ENCODE data around the gene ACVR2A.

Gene ACVR2A

DNA sequence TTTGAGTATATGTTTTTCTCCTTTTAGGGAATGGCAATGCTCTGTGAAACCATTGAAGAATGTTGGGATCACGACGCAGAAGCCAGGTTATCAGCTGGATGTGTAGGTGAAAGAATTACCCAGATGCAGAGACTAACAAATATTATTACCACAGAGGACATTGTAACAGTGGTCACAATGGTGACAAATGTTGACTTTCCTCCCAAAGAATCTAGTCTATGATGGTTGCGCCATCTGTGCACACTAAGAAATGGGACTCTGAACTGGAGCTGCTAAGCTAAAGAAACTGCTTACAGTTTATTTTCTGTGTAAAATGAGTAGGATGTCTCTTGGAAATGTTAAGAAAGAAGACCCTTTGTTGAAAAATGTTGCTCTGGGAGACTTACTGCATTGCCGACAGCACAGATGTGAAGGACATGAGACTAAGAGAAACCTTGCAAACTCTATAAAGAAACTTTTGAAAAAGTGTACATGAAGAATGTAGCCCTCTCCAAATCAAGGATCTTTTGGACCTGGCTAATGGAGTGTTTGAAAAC, 82.3 kb downstream of the ACVR2A start:
- DNase-seq: no peak

DNA sequence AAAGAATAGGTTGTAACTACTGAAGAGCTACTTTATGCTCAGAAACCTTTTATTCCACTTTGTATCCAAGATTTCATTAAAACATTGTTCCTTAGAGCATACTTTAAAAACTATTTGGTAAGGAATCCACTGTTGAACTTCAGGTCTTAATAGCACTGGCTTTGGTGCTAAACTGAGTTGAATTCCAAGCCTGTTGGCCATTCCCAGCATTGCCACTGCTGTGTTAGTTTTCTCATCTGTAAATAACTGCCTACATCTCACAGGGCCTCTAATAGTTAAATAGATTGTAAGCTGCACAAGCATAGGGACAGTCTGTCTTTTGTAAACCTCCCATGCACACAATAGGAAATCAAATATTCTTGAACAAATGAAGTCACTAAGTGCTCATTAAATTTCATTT, 89.1 kb downstream of the ACVR2A start:
- no peak for DNase-seq

DNA sequence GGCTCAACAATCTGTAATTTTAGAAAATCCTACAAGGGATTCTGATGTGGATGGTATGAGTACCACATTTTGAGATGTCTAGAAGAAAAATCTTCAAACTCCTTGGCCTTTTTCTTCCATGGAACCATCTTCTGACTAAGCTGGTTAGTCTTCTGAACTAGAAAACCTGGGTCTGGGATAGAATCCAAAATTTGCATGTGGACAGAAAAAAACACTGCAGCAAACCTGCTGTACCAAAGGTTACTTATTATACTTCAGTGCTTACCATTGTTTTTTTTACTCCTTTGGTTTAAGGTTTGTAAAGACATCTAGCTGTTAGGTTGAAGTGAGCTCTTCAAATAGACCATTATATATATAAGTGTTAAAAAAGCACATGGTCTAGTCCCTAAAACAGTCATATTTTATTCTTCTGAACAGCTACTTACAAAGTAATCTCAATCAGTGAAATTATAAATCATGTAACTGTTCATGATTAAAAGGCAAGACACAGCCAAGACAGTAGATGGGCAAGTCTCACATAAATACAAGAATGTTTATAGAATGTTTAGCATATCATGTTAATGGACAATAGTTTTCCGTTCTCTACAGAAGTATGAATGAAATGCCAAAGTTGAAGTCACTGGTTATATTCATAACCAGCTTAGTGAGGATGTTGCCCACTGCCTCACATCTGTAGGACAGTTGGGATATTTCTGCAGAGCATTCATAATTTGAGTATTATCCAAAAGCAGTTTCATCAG, 90.2 kb downstream of the ACVR2A start:
- DNase-seq: no peak

DNA sequence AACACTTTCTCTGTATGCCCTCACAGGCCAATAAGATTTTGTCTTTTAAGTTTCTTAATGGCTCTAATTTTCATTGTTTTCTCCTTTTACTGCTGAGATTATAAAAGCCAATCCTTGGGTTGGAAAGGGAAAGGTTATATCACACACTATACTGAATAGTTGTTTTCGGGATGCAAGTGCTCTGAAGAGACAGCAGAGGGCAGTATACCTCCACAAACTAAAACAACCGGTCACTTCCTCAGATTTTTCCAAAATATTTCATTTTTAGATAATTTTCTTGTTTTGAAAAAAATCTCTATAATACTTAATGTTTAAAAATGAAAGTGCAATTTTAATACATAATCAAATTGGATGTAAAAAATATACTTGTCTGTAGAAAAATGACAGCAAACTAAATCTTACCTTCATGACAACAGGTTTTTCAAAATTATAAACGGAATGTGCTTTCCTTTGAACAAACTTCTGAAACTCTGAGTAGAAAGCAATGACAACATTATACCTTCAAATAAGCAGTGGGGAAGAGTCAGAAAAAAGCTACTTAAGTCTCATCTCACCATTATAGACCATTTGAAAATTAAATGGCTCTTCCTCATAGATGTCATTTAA, 93.0 kb downstream of the ACVR2A start:
- DNase-seq: no peak

DNA sequence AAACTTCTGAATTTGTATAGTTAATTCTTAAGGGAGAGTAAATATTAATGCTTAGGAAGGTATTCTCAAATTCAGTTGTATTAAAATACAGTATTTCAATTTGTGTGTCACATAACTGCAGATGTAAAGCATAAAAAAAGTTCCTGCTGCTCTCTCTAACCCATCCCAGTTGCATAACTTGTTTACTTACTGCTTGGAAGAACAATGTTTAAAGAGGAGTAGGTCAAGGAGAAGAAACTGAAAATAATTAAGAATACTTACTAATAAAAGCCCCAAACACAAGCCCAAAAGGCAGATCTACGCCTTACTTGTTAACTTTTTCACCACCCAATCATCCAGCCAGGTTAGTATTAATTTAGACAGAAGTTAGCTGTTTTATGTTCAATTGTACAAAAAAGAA, 94.5 kb downstream of the ACVR2A start:
- DNase-seq: no peak

DNA sequence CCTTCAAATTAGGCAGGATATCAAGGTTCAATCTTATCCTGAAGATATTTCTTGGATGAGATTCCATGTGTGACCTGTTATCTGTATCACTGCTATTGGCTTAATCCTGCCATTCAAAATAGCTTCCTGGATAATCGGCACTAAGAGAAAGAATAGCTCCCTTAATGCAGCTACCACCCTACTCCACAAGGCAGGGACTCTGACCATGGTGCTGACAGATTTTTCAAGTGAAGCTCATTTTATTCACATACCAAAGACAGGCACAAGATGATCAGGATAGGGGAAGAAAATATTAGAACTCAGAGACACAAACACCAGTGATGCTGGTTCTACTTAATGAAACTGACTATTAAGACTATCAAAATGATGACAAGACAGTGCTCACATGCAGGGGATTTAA, 100.8 kb downstream of the ACVR2A start:
- DNase-seq: no peak

DNA sequence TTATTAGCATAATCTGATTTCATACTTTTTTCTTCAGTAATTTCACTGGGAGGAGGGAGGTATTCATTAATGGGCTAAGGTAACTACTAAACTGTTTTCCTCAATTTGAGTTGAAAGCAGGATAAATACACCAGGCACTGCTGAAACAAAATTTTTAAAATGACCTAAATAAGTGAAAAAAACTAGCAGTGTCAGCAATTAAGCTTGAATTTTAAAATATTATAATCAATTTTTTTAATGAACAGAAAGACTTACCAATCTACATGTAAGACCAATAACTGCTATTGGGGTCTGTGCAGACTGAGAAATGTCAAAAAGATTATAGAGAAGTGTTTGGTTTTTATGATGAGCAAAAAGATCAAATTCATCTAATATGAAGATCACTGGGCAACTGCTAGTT, 107.3 kb downstream of the ACVR2A start:
- DNase-seq: no peak

DNA sequence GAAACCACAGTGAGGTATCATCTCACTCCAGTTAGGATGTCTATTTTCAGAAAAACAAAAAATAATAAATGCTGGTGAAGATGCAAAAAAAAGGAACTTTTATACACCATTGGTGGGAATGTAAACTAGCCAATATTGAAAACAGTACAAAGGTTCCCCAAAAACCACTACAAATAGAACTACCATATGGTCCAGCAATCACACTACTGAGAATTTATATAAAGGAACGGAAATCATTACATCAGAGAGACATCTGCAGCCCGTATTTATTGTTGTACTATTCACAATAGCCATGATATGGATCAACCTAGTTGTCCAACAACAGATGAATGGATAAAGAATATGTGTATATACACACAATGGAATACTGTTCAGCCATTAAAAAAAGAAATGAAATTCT, 123.7 kb downstream of the ACVR2A start:
- no peak for DNase-seq

DNA sequence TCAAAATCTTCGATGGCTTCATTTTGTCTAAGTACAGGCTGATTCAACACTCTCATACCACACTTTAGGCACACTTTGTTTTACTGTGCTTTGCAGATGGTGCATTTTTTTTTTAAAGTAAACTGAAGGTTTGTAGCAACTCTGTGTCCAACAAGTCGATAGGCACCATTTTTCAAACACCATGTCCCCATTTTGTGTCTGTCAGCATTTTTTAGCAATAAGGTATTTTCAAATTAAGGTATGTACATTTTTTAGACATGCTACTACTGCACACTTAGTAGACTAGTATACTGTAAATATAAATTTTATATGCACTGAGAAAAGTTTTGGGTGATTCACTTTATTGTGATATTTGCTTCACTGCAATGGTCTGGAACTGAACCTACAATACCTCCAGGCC, 131.3 kb downstream of the ACVR2A start:
- no peak for DNase-seq

DNA sequence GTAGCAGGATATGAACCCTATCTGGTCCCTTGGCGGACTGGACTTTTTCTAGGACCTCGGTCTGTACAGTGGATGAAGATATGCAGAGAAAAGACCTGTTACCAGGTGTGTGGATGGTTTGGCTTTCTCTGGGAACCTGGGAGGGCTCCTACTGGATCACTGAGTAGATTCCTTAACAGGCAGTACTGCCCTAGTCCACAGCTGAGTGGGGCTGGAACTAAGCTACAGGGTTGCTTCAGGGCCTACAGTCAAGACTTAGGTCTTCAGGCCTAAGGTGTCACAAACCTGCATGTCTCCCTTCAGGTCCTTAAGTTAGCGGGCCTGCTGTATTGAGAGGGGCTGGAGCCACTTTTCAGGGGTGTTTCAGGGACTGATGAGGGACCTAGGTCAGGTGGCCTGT, 132.8 kb downstream of the ACVR2A start:
- DNase-seq: no peak

Measured in activated gamma-delta T cell (primary cell).